ENCODE results near the gene WNT3A.
"Not testable (repeated sequence)": the region's sequence is repeated elsewhere in the genome, so short reads cannot be mapped to it uniquely, and the experiment has no call there.

The WNT3A gene, protein sequence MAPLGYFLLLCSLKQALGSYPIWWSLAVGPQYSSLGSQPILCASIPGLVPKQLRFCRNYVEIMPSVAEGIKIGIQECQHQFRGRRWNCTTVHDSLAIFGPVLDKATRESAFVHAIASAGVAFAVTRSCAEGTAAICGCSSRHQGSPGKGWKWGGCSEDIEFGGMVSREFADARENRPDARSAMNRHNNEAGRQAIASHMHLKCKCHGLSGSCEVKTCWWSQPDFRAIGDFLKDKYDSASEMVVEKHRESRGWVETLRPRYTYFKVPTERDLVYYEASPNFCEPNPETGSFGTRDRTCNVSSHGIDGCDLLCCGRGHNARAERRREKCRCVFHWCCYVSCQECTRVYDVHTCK

DNA sequence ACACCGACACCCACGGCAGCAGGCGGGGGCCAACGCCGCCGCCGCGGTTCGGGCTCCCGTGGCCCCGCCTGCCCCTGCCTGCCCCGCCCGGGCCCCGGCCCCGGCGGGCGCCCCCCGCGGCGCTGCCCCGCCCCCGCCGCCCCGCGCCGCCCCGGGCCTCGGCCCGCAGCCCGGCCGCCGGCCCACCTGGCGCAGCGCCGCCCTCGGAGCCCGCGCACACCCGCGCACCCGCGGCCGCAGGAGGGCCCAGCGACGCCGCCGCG is at the start of gene WNT3A:
Gene WNT3A, plus strand, starts transcription at position 213 of the 263 bp plus-strand sequence. CDS start 131 bp downstream, outside the sequence.
- no peak for DNase-seq

DNA sequence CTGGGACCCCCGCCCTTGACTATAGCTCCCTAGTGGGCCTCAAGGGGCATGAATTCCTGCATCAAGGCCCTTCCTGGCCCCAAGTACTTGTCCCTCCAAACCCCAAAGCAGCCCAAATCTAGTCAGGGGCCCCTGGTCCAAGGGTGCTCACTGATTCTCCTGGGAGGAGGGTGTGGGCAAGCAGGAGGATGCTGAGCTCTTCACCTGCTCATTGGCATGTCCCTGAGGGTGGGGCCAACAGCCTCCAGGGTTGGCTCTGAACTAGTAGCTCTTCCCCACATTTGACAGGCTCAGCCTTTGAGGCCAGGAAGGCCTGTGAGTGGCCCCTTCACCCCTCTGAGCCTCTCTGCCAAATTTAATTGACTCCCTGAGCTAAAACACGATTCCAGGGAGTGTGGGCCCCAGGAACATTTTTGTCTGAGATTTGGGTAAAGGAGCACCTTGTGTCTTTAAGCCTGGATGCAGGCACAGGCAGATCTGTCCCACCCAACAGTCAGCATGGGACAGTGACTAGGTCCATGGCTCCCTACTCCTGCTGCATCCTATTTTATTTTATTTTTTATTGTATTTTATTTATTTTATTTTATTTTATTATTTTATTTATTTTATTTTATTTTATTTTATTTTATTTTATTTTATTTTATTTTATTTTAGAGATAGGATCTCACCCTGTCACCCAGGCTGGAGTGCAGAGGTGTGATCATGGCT is 48.0 kb upstream of the WNT3A start:
- DNase-seq, result no peak

DNA sequence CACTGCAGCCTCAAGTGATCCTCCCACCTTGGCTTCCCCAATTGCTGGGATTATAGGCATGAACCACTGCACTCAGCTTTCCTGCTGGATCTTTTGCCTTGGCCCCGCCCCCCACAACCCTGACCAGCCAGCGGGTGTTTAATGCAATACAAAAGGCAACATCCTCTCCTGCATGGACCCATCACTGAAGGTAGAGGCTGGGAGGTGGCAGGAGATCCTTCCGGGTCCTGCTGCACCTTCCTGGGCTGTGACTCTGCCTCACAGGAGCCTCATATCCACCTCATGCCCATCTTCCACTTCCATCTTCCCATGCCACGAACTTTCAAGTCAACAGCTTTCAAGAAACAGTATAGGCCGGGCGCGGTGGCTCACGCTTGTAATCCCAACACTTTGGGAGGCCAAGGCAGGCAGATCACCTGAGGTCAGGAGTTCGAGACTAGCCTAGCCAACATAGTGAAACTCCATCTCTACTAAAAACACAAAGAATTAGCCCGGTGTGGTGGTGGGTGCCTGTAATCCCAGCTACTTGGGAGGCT is 47.4 kb upstream of the WNT3A start:
- DNase-seq, result no peak

GRCh38 chr1:227961651-227962466 is 44.9 kb upstream of the WNT3A start:
- no peak for DNase-seq

- DNase-seq, result not testable (repeated sequence)
Measured at GRCh38 chr1:227966733-227967132, 40.1 kb upstream of the WNT3A start.

DNA sequence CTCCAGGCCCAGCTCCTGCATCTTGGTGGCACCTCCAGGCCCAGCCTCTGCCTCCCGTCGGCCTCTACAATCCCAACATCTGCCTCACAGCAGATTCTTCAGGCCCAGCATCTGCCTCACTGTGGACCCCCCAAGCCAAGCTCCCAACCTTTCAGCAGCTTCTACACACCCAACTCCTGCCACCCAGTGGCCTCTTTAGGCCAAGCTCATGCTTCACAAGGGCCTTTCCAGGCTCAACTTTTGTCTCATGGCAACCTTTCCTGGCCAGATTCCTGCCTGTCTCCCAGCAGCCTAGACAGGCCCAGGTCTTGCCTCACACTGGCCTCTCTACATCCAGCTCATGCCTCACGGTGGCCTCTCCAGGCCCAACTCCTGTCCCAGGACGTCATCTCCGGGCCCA is 39.0 kb upstream of the WNT3A start:
- DNase-seq, result not testable (repeated sequence)

DNA sequence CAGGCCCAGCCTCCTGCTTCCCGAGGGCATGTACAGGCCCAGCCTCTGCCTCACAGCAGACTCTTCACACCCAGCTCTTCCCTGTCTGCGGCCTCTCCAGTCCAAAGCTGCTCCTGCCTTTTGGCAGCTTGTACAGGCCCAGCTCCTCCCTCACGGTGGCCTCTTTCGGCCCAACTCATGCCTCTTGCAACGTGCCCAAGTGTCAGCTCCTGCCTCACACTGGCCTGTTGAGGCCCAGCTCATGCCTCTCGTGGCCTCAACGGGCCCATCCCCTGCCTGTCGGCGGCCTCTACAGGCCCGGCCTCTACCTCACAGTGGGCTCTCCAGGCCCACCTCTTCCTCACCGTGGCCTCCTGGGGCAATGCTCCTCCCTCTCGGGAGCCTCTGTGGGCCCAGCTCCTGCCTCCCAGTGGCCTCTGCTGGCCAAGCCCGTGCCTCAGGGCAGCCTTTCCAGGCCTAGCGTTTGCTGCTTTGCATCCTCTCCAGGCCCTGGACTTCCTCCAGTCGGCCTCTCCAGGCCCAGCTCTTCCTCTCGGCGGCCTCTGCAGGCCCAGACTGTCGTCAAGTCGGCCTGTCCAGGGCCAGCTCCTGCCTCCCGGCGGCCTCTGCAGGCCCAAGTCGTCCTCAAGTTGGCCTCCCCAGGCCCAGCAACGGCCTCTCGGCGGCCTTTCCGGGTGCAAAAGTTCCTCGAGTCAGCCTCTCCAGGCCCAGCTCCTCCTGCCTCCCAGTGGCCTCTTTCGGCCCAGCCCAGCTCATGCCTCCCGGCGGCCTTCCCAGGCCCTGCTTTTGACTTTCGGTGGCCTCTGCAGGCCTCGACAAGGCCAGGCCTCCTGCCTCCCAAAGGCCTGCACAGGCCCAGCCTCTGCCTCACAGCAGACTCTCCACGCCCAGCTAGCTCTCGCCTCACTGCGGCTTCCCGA is 36.5 kb upstream of the WNT3A start:
- not testable (repeated sequence) for DNase-seq

DNA sequence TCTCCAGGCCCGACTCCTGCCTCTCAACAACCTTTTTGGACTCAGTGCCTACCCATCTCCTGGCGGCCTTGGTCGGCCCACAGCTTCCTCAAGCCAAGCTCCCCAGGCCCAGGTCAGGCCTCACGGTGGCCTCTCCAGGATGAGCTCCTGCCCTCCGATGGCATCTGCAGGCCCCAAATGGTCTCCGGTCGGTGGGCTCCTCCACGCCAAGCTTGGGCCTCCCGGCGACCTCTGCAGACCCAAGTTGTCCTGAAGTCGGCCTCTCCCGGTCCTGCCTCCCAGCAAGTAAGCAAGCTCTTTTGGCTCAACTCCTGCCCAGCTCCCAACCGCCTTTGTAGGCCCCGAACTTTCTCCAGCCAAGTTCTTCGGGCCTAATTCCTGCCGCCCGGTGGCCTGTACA is 35.6 kb upstream of the WNT3A start:
- DNase-seq, result not testable (repeated sequence)

DNA sequence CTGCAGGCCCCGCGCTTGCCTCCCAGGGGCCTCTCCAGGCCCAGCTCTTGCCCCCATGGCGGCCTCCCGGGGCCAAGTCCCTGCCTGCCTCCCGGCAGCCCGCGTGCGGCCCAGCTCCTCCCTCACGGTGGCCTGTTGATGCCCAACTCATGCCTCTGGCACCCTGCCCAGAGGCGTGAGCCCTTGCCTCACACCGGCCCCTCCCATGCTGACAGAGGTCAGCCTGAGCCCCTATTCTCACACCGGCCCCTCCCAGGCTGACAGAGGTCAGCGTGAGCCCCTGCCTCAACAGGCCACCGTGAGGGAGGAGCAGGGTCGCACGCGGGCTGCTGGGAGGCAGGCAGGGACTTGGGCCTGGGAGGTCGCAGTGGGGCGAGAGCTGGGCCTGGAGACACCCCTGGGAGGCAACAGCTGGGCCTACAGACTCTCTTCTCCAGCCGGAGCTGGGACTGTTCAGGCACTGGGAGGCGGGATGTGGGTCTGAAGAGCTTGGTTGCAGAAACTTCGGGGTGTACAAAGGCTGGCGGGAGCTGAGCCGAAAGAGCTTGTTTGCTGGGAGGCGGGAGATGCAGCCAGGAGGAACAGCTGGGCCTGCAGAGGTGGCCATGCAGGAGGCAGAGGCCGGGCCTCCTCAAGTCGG is 35.0 kb upstream of the WNT3A start:
- not testable (repeated sequence) for DNase-seq

DNA sequence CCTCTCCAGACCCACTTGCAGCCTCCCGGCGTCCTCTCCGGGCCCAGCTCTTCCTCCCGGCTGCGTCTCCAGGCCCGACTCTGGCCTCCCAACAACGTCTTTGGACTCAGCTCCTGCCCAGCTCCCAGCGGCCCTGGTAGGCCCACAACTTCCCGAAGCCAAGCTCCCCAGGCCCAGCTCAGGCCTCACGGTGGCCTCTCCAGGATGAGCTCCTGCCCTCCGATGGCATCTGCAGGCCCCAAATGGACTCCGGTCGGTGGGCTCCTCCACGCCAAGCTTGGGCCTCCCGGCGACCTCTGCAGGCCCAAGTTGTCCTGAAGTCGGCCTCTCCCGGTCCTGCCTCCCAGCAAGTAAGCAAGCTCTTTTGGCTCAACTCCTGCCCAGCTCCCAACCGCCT is 34.5 kb upstream of the WNT3A start:
- not testable (repeated sequence) for DNase-seq

DNA sequence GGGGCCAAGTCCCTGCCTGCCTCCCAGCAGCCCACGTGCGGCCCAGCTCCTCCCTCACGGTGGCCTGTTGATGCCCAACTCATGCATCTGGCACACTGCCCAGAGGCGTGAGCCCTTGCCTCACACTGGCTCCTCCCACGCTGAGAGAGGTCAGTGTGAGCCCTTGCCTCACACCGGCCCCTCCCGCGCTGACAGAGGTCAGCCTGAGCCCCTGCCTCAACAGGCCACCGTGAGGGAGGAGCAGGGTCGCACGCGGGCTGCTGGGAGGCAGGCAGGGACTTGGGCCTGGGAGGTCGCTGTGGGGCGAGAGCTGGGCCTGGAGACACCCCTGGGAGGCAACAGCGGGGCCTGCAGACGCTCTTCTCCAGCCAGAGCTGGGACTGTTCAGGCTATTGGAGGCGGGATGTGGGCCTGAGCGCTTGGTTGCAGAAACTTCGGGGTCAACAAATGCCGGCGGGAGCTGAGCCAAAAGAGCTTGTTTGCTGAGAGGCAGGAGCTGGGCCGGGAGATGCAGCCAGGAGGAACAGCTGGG is 33.9 kb upstream of the WNT3A start:
- not testable (repeated sequence) for DNase-seq

GRCh38 chr1:227973724-227974288 is 33.0 kb upstream of the WNT3A start:
- not testable (repeated sequence) for DNase-seq

DNA sequence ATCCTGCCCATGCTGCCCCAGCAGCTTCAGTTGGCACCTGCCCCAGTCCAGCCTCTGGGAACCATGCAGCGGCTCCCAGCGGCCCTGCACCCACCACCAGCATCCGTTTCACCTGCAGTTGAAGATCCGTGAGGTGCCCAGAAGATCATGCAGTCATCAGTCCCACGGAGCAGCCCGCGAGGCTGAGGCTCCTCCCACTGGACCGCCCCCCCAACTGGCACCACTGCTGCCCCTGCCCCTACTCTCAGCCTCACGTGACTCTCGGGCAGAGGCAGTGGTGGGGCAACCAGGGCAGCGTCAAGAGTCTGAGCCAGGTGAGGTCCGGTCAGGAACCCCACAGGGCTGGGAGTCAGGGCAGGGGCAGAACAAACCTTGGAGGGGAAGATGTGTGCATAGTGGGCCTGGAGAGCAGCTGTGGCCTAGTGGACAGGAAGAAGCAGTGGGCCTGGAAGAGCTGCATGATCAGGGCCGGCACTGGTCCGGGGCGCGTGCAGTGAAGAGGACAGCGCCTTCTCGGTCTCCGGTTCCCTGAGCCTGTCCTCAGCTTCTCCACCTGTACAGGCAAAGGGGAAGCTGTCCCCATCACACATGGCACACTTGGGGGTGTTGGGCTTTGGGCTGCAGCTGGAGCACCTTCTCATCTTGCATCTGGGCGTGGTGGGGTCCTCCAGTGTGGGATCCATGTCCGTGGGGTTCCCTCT is 31.1 kb upstream of the WNT3A start:
- DNase-seq, result not testable (repeated sequence)

DNA sequence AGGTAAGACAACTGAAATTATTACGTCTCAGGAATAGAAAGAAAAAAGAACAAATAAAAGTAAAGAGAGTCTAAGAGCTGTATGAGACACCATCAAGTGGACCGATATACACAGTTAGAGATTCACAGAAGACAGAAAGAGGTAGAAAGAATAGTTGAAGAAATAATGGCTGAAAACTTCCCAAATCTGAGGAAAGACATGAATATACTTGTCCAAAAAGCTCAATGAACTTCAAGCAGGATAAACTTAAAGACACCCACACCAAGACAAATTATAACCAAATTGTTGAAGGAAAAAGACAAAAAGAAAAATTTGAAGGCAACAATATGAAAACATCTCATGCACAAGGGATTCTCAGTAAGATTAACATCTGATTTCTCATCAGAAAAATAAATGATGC is 19.6 kb upstream of the WNT3A start:
- no peak for DNase-seq

DNA sequence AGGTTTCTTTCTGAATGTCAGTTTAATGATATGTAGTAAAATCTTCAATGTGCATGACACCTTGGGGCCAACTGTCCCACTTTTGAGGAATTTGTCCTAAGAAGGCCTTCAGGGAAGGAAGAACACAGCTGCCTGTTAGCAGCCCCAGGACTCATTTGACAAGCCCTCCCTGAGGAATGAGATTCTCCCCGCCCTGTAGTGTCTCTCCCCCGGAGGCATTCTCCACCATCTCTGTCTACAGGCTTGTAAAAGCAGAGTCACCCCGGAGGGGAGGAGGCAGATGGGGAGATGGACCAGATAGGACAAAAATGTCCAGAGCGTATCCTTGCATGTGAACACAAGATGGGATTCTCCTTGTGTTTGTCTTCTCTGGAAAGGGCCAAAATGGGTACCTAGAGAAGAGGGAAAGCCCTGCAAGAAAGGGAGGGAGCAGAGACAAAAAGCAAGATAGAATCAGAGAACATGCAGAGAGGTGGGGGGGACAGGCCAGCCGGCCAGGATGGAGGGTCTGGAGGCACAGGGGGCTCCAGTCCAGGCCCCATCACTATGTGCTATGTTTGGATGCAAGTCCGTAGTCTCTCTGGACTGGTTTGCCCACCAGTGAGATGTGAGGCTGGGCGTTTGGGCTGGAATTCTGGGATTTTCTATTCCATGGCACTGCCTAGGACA is 12.0 kb upstream of the WNT3A start:
- no peak for DNase-seq

- DNase-seq, result no peak
Measured at GRCh38 chr1:227996187-227996950, 10.4 kb upstream of the WNT3A start.

DNA sequence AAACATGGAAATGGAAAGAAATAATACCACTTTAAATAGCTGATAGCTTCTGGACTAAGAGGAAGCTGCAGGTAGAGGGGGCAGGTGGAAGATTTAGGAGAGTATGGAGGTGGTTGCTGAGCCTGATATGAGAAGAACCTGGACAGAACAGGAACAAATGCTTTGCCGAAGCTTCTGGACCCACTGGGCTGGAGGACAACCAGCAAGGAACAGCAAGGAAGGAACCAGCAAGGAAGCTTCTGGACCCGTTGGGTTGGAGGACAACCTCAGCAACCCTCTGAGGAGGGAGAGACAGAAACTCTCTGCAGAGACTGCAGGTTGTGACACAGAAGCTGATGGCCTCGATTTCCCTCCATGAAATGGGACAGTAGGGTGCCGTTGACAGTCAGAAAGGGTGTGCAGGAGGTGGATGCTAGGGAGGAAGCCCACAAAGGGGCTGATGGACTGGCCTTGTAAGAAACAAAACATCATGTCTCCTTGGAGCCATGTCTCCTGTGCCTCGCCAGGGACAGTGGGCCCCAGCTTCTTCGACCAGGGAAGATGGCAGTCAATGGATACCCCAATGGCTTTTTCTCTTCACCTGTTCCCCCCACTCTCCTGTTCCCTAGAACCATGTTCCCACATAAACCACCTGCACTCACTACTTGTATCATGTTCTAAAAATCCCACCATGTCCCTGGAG is 8.3 kb upstream of the WNT3A start:
- no peak for DNase-seq
